Measurements from ENCODE around the gene PRKCB.

DNA sequence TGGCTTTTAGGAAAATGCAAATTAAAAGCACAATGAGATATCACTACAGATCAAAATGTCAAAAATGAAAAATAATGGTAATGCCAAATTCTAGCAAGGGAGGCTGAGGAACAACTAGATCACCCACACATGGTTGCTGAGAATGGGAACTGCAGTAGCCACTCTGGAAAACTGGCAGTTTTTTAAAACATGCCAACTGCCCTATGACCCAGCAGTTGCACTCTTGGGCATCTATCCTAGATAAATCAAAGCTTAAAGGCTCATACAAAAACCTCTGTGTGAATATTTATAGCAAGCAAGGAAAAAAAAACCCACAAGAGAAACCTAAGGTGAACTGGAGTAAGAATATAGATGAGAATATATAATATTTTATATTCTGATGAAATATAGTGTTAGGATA lies 104.3 kb downstream of the PRKCB start:
- TF ChIP-seq, protein P1, sequence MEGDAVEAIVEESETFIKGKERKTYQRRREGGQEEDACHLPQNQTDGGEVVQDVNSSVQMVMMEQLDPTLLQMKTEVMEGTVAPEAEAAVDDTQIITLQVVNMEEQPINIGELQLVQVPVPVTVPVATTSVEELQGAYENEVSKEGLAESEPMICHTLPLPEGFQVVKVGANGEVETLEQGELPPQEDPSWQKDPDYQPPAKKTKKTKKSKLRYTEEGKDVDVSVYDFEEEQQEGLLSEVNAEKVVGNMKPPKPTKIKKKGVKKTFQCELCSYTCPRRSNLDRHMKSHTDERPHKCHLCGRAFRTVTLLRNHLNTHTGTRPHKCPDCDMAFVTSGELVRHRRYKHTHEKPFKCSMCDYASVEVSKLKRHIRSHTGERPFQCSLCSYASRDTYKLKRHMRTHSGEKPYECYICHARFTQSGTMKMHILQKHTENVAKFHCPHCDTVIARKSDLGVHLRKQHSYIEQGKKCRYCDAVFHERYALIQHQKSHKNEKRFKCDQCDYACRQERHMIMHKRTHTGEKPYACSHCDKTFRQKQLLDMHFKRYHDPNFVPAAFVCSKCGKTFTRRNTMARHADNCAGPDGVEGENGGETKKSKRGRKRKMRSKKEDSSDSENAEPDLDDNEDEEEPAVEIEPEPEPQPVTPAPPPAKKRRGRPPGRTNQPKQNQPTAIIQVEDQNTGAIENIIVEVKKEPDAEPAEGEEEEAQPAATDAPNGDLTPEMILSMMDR (IDR thresholded peaks at IDR 0.05; ENCODE audit: low read depth, low read length): no peak
- TF ChIP-seq POLR2A (IDR thresholded peaks at IDR 0.05; ENCODE audit: extremely low read depth, insufficient read length) (no peak), MAX (IDR thresholded peaks at IDR 0.05; ENCODE audit: low read depth, low read length) (no peak), MYC (IDR thresholded peaks at IDR 0.05; ENCODE audit: low read depth, low read length) (no peak)

All from NB4 (cell line).